Choroid plexus epithelial cell (primary cell): ENCODE data around the gene BLOC1S6.

Source experiments
- DNase-seq: peaks from one replicate; pipeline ENCODE4 v3.0.0-alpha.2; 2010; ENCODE audit warnings: low read depth
- H3K4me3 ChIP-seq: 2 replicates; pipeline ENCODE4 v1.5.1; 2011; ENCODE audit warnings: low read depth, mild to moderate bottlenecking, control low read depth, low read length, moderate library complexity
- CTCF ChIP-seq: conservative IDR thresholded peaks from 2 replicates; pipeline ENCODE4 v1.5.1; 2011; ENCODE audit warnings: low read depth, mild to moderate bottlenecking, control low read depth, inconsistent platforms, low read length, moderate library complexity

BLOC1S6 gene

GRCh38 chr15:45657254-45657653, 70.1 kb downstream of the BLOC1S6 start:
- DNase-seq = no peak
- no peak for TF ChIP-seq CTCF
- no peak overlapping the region for H3K4me3 ChIP-seq

- DNase-seq = no peak
- no peak for TF ChIP-seq CTCF
Measured at GRCh38 chr15:45657764-45658545, 70.8 kb downstream of the BLOC1S6 start.

More at GRCh38 chr15:45657764-45658545, 70.8 kb downstream of the BLOC1S6 start:
- H3K4me3 ChIP-seq = no peak overlapping the region
